ENCODE results near the gene DDX24.

GRCh38 chr14:94088516-94088915 lies 7.5 kb upstream of the DDX24 start:
- TF ChIP-seq, protein P1, sequence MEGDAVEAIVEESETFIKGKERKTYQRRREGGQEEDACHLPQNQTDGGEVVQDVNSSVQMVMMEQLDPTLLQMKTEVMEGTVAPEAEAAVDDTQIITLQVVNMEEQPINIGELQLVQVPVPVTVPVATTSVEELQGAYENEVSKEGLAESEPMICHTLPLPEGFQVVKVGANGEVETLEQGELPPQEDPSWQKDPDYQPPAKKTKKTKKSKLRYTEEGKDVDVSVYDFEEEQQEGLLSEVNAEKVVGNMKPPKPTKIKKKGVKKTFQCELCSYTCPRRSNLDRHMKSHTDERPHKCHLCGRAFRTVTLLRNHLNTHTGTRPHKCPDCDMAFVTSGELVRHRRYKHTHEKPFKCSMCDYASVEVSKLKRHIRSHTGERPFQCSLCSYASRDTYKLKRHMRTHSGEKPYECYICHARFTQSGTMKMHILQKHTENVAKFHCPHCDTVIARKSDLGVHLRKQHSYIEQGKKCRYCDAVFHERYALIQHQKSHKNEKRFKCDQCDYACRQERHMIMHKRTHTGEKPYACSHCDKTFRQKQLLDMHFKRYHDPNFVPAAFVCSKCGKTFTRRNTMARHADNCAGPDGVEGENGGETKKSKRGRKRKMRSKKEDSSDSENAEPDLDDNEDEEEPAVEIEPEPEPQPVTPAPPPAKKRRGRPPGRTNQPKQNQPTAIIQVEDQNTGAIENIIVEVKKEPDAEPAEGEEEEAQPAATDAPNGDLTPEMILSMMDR (IDR thresholded peaks at IDR 0.05) = no peak
- no peak for TF ChIP-seq EP300 (IDR thresholded peaks at IDR 0.05)
- no peak for TF ChIP-seq POLR2AphosphoS5 (IDR thresholded peaks at IDR 0.05)

Measured in gastroesophageal sphincter (tissue), 3 donors.